HG03558 (cell line): ENCODE data around the gene SYNDIG1.

Source experiments
- ATAC-seq: cut with Tn5 transposase; IDR thresholded peaks from one replicate; pipeline ENCODE4 v1.9.1; 2021; ENCODE audit warnings: moderate number of reproducible peaks; ENCODE audit not compliant: unreplicated experiment; ENCODE audit errors: extremely low read depth

Gene SYNDIG1

GRCh38 chr20:24490598-24490997 is 21.2 kb downstream of the SYNDIG1 start:
- no peak for ATAC-seq

- no peak for ATAC-seq
Observed at GRCh38 chr20:24491041-24491756, 21.8 kb downstream of the SYNDIG1 start.

GRCh38 chr20:24492031-24492607 is 22.7 kb downstream of the SYNDIG1 start:
- no peak for ATAC-seq

DNA sequence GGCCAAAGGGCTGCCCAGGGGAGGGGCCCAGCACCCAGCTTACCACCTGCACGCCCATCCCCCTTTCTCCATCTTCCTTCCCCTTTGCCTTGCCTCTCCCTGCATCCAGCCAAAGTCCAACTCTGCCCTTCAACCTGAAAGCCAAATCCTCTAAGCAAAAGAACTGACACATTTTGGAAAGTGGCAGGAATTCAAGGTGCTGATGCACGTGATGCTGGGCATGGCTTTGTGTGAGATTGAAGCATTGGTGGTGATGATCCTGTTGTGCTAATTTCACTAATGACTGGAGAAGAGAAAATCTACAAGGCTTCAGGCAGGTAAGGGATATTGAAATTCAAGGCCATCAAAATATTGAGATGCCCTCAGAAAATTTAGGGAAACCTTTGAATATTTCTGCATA is 23.3 kb downstream of the SYNDIG1 start:
- ATAC-seq, result no peak

GRCh38 chr20:24493181-24493580 is 23.8 kb downstream of the SYNDIG1 start:
- no peak for ATAC-seq

DNA sequence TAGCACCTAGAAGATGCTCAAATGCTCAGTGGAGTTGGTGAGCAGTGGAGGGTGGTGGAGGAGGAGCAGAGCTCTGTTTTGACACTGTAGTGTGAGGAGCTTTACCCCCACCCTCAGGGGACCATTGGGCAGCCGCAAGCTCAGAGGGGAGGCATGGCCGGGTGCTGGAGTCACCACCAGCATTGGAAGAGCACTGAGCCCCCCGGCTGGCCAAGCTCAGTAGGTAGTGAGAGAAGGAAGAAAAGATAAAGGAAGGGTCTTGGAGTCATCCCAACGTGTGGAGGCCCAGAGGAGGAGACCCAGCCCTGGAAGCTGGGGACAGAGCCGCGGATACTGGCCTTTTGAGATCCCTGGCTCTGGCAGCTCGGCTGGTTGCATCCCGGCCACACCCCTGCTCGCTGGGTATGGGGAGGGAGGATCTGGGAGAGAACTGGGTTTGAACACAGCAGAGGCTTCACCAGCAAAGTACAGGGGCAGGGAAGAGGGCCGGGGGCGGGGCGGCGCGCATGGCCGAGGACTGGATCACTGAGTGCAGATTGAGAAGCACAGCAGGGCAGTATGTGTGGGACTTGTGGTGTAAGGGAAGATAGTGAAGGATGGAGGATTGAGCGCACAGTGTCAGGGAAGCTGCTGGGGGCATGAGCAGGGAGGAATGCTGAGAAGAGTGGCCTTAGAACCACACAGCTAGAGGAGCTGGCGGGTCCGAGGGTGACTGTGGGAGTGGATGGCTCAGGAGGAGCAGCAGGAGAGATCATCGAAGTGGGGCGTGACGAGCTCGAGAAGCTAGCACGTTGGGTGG is 24.4 kb downstream of the SYNDIG1 start:
- ATAC-seq, result no peak

DNA sequence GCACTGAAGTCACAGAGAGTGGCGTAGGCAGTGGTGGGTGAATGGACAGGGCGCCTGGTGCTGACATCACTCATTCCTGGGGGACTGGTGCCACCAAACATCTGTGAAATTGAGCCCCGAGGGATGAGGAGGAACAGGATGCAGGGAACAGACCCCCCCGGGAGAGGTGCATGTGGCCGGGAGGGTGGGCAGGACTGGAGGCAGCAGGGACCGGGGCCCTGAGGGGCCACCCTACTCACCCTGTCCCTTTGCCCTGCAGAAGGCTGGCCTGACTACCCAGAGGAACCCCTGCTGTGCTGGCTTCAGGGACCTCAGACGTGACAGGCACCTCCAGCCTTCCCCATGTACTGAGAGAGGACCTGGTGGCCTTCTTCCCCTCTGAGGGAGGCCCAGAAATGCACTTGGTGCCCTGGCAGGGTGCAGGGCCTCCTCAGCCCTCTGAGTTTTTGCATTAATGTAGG is 25.1 kb downstream of the SYNDIG1 start:
- ATAC-seq, result no peak

GRCh38 chr20:24495266-24495665 is 25.8 kb downstream of the SYNDIG1 start:
- no peak for ATAC-seq

GRCh38 chr20:24497851-24498250 is 28.4 kb downstream of the SYNDIG1 start:
- no peak for ATAC-seq

DNA sequence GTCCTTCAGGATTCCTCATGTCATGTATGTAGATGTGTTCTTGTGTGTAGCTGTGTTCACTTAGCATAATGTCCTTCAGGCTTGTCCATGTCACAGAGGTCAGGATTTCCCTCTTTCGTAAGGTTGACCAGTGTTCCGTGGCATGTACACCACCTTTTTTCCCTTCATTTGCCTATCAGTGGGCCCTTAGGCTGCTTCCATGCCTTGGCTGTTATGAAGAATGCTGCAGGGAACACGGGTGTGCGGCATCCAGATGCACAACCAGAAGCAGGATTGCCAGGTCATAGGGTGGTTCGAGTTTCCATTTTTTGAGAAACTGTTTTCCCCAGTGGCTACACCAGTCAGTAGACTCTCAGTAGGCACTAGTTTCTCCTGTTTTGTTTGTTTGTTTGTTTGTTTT is 29.2 kb downstream of the SYNDIG1 start:
- ATAC-seq, result no peak

GRCh38 chr20:24499472-24499871 is 30.0 kb downstream of the SYNDIG1 start:
- no peak for ATAC-seq

GRCh38 chr20:24501764-24502556 is 32.5 kb downstream of the SYNDIG1 start:
- ATAC-seq, result no peak

- ATAC-seq, result no peak
Observed at GRCh38 chr20:24502661-24503060, 33.2 kb downstream of the SYNDIG1 start.

DNA sequence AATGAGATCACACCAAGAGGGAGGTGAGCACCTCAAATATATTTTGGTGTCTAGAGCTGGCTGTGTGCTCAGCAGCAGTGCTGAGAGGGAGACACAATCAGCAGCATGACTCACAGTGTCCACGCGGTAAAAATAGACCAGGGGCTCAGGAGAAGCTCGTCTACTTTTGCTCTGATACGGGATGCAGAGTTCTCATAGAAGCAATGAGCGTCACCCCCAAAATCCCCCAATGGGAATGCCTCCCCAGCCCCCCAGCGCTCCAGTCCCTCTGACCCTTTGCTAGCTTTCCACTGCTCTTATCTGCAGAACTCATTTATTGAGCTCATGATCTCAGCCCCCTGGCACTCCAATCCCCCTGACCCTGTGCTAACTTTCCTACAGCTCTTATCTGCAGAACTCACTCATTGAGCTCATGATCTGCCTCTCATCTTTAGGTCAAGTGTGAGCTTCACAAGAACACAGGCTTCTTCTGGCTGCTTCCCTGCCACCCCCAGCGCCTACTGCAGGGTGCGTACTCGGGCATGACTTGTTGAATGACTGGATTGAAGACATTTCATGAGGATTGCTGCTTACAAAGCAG is 34.0 kb downstream of the SYNDIG1 start:
- ATAC-seq, result no peak

DNA sequence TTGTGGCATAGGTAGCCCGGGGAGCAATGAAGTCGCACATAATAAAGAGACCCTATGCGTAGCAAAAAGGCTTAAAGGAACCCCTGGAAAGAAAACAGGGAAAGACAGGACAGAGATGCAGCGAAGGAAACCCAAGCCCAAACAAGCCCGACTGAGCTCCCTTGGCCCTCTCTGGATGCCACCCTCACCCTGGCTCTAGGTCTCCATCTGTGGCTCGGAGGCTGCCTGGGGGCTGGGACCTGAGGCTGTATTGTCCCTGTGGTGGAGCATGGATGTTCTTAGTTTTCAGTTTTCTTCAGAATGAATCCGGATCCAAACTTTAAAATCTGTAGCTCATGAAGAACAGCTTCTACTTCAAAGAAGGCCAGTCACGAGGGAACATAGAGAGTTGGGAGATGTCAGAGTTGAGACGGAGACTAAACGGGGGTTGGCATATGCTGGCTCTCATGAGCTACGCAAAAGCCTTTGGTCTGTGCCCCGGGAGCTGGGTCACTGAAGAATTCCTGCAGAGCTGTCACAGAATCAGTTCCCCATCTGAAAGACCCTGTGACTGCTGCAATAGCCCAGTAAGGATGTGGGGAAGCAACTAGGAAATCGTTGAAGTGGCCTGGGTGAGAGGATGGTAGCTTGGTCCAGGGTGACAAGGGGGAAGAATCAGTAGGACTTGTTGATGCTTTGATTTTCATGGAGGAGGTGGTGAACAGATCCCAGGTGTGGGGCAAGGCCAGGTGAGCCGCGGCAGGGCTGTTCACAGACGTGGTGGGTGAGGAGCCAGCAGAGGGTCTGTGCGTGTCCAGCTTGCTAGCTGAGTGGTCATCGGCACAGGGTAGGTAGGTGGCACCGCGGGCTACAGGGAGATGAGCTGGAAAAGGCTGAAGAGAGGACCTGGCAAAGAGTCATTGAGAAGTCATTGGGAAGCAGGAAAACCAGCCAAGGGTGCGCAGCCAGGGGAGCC is 35.2 kb downstream of the SYNDIG1 start:
- ATAC-seq, result no peak

GRCh38 chr20:24506146-24506545 is 36.7 kb downstream of the SYNDIG1 start:
- no peak for ATAC-seq

- ATAC-seq, result no peak
Observed at GRCh38 chr20:24506696-24507095, 37.3 kb downstream of the SYNDIG1 start.

DNA sequence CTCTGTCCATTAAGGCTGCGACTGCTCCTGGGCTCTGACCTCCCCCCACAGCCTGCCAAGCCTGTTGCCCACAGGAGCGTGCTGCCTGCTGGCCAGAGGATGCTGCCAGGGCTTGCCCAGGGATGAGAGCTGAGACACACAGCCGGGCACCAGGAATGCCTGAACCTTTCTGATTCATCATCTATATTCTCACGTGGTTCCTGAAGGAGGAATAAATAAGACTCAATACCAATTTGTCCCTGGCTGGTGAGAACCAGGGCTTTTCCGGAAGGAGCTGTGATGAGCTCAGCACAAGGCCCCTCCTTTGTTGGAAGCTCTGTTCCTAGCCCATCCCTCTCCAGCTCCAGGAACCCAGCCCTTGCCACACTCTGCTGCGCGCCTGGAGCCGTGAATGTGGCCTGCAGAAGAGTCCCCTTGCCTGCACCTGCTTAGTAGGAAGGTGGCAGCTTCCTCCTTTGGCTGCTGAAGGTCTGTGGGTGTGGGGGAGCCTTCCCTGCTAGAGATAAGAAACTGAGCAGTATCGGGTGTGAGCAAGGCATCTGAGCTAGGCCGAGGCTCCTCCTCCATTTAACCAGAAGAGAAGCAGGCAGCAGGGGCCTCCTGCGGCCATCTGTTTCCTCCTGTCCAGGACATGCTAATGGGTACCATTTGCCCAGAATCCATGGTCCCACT is 37.9 kb downstream of the SYNDIG1 start:
- no peak for ATAC-seq
